Measurements from ENCODE around the gene SYF2. TPM values are rescaled to one million over a fixed set of nuclear protein-coding genes. Genes with fewer than 3 reads are reported as not detected.
A peak's percentile ranks its signal among the peaks of the same experiment; 100 is the strongest.

Gene SYF2
- total and polyA plus RNA-seq, 2 of the 13 experiments (the other 11 are each of a cell fraction or from before 2014, with no cell fraction given), result 17.8 to 34.1 TPM

DNA sequence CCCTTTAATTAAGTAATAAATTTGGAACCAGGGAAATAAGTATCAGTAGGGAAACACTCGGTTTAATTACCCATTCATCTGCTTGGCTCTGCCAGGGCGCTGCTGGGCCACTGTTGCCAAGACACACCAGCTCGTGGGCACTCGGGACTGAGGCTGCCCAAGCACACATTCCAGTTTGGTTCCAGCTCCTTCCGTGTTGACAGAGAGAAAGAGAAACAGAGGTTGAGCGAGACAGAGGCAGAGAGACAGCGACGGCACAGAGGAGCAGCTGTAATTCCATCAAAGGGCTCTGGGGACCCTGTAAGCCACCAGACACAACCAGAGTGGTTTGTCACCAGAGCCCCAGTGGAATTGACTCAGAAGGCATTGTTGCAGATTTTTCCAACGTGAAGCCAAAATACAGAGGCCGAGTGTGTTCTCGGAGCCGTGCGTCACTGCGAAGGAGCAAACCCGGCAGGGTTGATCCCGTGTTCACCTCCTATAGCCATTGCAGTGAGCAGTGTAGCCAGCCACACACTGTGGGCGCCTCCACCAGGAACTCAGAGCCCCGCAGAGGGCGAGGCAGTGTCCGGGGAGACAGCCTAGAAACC is 33.5 kb downstream of the SYF2 start (continued):
- no peak for TF ChIP-seq FOXA1 (IDR thresholded peaks at IDR 0.05)
- TF ChIP-seq FOXA1 (CRISPR knock-in tag; IDR thresholded peaks at IDR 0.05), result peak; percentile 61
- 0 out of 2 replicates have a peak, but pooled peaks have one; percentile 22 for TF ChIP-seq RAD21 (CRISPR knock-in tag; IDR thresholded peaks at IDR 0.05)
- TF ChIP-seq SMC3 (IDR thresholded peaks at IDR 0.05; ENCODE audit: low read length), result 0 out of 2 replicates have a peak, but pooled peaks have one; percentile 12
- TF ChIP-seq, protein P1, sequence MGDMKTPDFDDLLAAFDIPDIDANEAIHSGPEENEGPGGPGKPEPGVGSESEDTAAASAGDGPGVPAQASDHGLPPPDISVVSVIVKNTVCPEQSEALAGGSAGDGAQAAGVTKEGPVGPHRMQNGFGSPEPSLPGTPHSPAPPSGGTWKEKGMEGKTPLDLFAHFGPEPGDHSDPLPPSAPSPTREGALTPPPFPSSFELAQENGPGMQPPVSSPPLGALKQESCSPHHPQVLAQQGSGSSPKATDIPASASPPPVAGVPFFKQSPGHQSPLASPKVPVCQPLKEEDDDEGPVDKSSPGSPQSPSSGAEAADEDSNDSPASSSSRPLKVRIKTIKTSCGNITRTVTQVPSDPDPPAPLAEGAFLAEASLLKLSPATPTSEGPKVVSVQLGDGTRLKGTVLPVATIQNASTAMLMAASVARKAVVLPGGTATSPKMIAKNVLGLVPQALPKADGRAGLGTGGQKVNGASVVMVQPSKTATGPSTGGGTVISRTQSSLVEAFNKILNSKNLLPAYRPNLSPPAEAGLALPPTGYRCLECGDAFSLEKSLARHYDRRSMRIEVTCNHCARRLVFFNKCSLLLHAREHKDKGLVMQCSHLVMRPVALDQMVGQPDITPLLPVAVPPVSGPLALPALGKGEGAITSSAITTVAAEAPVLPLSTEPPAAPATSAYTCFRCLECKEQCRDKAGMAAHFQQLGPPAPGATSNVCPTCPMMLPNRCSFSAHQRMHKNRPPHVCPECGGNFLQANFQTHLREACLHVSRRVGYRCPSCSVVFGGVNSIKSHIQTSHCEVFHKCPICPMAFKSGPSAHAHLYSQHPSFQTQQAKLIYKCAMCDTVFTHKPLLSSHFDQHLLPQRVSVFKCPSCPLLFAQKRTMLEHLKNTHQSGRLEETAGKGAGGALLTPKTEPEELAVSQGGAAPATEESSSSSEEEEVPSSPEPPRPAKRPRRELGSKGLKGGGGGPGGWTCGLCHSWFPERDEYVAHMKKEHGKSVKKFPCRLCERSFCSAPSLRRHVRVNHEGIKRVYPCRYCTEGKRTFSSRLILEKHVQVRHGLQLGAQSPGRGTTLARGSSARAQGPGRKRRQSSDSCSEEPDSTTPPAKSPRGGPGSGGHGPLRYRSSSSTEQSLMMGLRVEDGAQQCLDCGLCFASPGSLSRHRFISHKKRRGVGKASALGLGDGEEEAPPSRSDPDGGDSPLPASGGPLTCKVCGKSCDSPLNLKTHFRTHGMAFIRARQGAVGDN (CRISPR knock-in tag; IDR thresholded peaks at IDR 0.05), result peak; percentile 35; the same call in 1 of the 2 replicates
- TF ChIP-seq TEAD3 (CRISPR knock-in tag; optimal IDR thresholded peaks at IDR 0.05; ENCODE audit: borderline replicate concordance), result peak; percentile 29
- TF ChIP-seq POLR2G (IDR thresholded peaks at IDR 0.05; ENCODE audit: low read depth, low read length), result no peak
- peak; percentile 44 for TF ChIP-seq FOXA3 (CRISPR knock-in tag; IDR thresholded peaks at IDR 0.05)

DNA sequence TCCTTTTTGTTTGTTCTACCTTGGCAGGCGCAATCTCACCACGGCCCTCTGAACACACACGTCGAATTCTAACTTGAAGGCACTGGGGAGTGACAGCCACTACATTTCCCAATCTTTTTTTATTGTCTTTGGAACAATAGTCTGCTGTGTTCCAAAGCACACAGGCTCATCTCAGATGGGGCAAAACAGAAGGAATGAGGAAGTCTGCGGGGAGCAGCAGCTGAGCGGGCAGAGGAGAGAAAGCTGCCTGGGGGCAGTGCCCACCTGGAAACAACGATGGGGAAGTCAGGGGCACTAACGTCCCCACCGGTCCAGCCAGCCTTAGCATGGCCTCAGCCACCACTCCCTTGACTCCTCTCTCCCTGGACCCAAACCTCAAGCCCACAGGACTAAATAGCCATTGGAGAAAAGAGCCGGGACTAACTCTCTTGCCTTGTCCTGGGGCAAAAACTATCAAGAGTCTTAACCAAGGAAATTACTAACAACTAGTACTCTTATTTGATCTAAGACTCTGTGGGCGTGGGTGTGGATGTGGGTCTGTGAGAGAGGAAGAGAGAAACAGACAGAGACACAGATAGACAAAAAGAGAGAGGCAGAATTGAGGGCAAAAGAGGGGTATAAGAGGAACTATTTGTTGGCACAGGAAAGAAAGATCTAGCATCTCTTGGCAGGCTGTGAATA is 34.2 kb downstream of the SYF2 start:
- DNase-seq (ENCODE audit: low spot score), result peak; percentile 82
- Histone ChIP-seq H3K4me1 (ENCODE audit: insufficient read depth, low read length) (peaks cover 85% of the 10 kb centered on the region), H3K9me3 (ENCODE audit: low read length) (no peaks in the 10 kb centered on the region), H3K27me3 (ENCODE audit: control insufficient read depth in 1 of 2, insufficient read depth in 2 of 2, low read length in 2 of 2) (no peaks in the 10 kb centered on the region), H4K20me1 (ENCODE audit: insufficient read depth, low read length) (no peaks in the 10 kb centered on the region), H3K9ac (ENCODE audit: insufficient read depth, low read depth, low read length) (peak overlapping the region; percentile 24; the same call in 1 of the 2 replicates), H3K79me2 (ENCODE audit: insufficient read depth, low read length) (no peaks in the 10 kb centered on the region), H3K4me3 (replicated peaks in 1 of 3; ENCODE audit: insufficient read depth in 1 of 3, low read depth in 2 of 3, low read length in 3 of 3) (peak overlapping the region in 1 of 3 experiments; percentile 49; a peak in 3 of 6 replicates), H2AFZ (ENCODE audit: low read length) (no peak overlapping the region), H3K4me2 (ENCODE audit: low read depth, low read length) (peak overlapping the region; percentile 80), H3K27ac (ENCODE audit: extremely low read length, insufficient read depth, low read length) (peak overlapping the region; percentile 56), H3K36me3 (replicated peaks in 1 of 2; ENCODE audit: control insufficient read depth in 1 of 2, insufficient read depth in 2 of 2, low read length in 2 of 2) (no peaks in the 10 kb centered on the region)
- intact Hi-C loops (cut with micrococcal nuclease; ENCODE audit: unreplicated experiment) (loop anchor here (1.0 kb wide), 1 partner anchor 34 kb away; the partner anchor contains the start of gene SYF2), in situ Hi-C loops (cut with HindIII; ENCODE audit: extremely low pct_ligation_motif_present, low pct_unique_long_range_greater_than_20kb) (no loop called here)
- CTCF ChIA-PET (ENCODE audit: low intra/inter-chr PET ratio, low total read pairs), result no interaction called here
- 26% methylated on average over 11 of the region's 11 CpGs for WGBS (ENCODE audit: low lambda C conversion rate)
- TSS peak; percentile 48 for BruUV-seq (replicated peaks)
- no peak for FAIRE-seq
- ATAC-seq, result peak; percentile 31
- POLR2A ChIA-PET, result interaction anchor here (1.5 to 5.4 kb wide), 3 partner anchors 10 to 34 kb away, joined by 5 to 48 read pairs (median 10); partner anchors contain the start of gene SYF2
- peak; percentile 94 for TF ChIP-seq SOX5 (CRISPR knock-in tag; IDR thresholded peaks at IDR 0.05; ENCODE audit: borderline replicate concordance)
- TF ChIP-seq SOX6 (IDR thresholded peaks at IDR 0.05), result no peak
- TF ChIP-seq SOX6 (CRISPR knock-in tag; IDR thresholded peaks at IDR 0.05), result peak; percentile 87
- TF ChIP-seq BCL6 (CRISPR knock-in tag; IDR thresholded peaks at IDR 0.05), result no peak
- peak; percentile 6; the same call in 1 of the 2 replicates for TF ChIP-seq CEBPG (CRISPR knock-in tag; IDR thresholded peaks at IDR 0.05)
- no peak for TF ChIP-seq ZNF572 (CRISPR knock-in tag; IDR thresholded peaks at IDR 0.05)
- no peak for TF ChIP-seq RBM22 (optimal IDR thresholded peaks at IDR 0.05; ENCODE audit: low read length)
- 0 out of 2 replicates have a peak, but pooled peaks have one; percentile 15 for TF ChIP-seq GATAD2A (CRISPR knock-in tag; IDR thresholded peaks at IDR 0.05)
- no peak for TF ChIP-seq RFX1 (IDR thresholded peaks at IDR 0.05)
- TF ChIP-seq ZFP90 (CRISPR knock-in tag; IDR thresholded peaks at IDR 0.05; ENCODE audit: borderline replicate concordance), result no peak
- no peak for TF ChIP-seq ARNTL (CRISPR knock-in tag; IDR thresholded peaks at IDR 0.05)
- TF ChIP-seq SOX13 (IDR thresholded peaks at IDR 0.05), result peak; percentile 88
- peak in 1 of 2 experiments; percentile 98; a peak in 2 of 4 replicates for TF ChIP-seq SOX13 (CRISPR knock-in tag; conservative IDR thresholded peaks at IDR 0.05 in 1 of 2, IDR thresholded peaks at IDR 0.05 in 1 of 2)
- TF ChIP-seq NFIC (IDR thresholded peaks at IDR 0.05; ENCODE audit: low read length), result no peak
- TF ChIP-seq DNMT3B (CRISPR knock-in tag; conservative IDR thresholded peaks at IDR 0.05), result no peak

Data from HepG2 (cell line).